ACHN (cell line): ENCODE data around the gene MFGE8.
"Not testable (repeated sequence)": the region's sequence is repeated elsewhere in the genome, so short reads cannot be mapped to it uniquely, and the experiment has no call there.

ENCODE experiments used
- DNase-seq: peaks from one replicate; pipeline ENCODE4 v3.0.0-alpha.2; 2015
- in situ Hi-C: cut with HindIII; loops from 2 replicates; pipeline ENCODE4 v1.10.0; 2017; ENCODE audit warnings: low sequenced_read_pairs, low pct_ligation_motif_present, low pct_unique_long_range_greater_than_20kb

The MFGE8 gene

GRCh38 chr15:88920892-88921435, 7.8 kb upstream of the MFGE8 start:
- in situ Hi-C loops = not testable (repeated sequence)
- peak; percentile 61 for DNase-seq

- in situ Hi-C loops = no loop called here
- peak; percentile 63 for DNase-seq
Observed at GRCh38 chr15:88920186-88920891, 7.2 kb upstream of the MFGE8 start.

DNA sequence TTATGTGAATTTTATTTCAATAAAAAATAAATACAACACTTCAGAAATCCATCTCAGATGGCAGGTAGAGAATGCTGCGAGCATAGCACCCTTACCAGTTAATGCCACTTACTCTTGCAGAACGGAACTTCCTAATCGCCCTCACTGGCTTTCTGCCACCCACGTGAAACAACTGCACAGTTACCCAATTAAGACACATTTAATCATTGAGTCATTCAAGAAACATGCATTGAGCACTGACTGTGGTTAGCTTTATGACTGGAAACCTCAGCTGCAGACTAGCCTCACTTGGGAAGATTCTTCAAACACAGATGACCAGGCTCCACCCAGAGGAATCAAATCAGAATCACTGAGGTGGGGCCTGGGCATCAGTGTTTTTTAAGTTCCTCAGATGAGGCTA, 5.6 kb upstream of the MFGE8 start:
- peak; percentile 94 for DNase-seq

GRCh38 chr15:88917760-88918159, 4.6 kb upstream of the MFGE8 start:
- in situ Hi-C loops = no loop called here
- no peak for DNase-seq

More for the DNA sequence above, 5.6 kb upstream of the MFGE8 start:
- in situ Hi-C loops = no loop called here

GRCh38 chr15:88915354-88915753, 2.2 kb upstream of the MFGE8 start:
- DNase-seq = no peak
- in situ Hi-C loops = no loop called here

GRCh38 chr15:88913850-88914169, 631 bp upstream of the MFGE8 start:
- no peak for DNase-seq
- in situ Hi-C loops = no loop called here

DNA sequence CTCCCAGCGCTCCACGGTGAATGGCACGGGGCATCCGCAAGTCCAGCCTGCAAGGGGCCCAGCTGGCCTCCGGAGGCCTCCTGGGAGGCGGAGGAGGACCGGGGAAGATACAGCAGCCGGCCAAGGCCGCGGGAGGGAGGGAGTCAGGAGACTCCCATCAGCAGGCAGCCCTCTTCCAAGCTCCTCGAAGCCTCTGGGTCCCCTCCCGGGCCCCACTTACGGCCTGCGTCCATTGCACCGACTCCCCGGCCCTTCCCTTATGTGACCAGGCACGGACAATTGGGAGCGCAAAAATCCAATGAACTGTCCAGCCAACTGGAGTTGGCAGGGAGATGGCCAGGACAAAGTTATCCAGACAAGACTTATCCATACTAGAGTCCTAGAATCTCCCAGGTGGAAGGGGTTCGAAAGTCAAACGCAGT, 668 bp downstream of the MFGE8 start:
- in situ Hi-C loops = no loop called here

GRCh38 chr15:88911766-88912118, 1.4 kb downstream of the MFGE8 start:
- in situ Hi-C loops = no loop called here
- DNase-seq = peak; percentile 10

More for the DNA sequence above, 668 bp downstream of the MFGE8 start:
- no peak for DNase-seq

DNA sequence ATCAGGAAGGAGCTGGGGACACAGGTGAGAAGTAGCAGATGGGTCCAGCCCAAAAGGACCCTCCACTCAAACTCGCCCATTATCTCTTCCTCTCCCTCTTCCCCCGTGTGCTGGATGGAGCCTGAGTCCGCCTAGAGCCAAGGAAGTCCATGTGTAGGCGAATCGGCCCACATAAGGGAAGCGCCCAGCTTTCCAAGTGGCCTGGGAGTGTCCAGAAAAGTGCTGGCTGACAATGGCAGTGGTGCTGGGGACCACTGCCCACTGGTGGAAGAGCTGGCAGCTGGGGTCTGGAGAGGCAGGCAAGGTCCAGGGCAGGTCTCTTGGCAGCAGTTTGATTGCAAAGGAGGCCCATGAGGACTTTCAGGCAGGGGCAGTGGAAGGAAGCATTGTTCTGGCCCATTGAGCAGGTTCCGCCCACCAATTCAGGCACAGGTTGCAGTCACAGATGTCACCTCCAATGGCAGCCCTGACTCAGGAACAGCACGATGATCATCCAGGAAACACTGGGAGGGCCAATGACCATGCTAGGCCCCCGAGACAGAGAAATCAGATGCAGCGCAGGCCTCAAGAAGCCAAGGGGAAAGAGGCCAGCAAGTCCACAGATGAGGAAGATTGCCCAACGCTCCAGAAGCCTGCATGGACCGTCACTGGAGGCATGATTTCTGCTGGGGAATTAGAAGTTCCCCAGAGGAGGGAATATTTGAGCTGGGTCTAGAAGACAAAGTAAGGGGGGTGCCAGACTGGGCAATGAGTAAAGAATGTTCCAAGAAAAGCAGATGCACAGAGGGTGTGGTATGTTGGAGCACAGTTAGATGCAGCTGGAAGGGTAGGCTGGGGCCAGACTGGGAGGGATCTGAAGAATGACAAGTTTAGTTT, 3.0 kb downstream of the MFGE8 start:
- no peak for DNase-seq

GRCh38 chr15:88908697-88909621, 4.2 kb downstream of the MFGE8 start:
- no peak for DNase-seq
- in situ Hi-C loops = no loop called here

More for the DNA sequence above, 3.0 kb downstream of the MFGE8 start:
- in situ Hi-C loops = no loop called here

GRCh38 chr15:88908123-88908522, 5.1 kb downstream of the MFGE8 start:
- no peak for DNase-seq
- in situ Hi-C loops = no loop called here

GRCh38 chr15:88907111-88907510, 6.1 kb downstream of the MFGE8 start:
- no peak for DNase-seq
- in situ Hi-C loops = no loop called here

DNA sequence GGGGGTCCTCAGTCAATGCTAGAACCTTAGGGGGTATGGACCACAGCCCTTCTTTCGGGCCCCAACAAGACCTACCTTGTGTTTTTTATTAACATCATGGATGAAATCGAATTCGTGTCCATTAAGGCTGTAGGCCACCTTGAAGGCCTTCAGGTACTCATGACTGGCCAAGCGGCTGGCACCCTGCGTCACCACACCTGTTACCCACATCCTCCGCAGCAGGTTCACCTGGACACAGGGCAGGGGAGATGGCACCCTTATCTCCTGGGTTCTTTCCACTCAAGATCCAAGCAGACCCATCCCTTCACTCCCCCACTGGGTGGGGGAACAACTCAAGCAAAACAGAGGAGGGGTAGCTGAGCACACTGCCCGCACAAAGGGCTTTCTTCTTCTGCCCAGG, 6.6 kb downstream of the MFGE8 start:
- in situ Hi-C loops = no loop called here
- DNase-seq = no peak

DNA sequence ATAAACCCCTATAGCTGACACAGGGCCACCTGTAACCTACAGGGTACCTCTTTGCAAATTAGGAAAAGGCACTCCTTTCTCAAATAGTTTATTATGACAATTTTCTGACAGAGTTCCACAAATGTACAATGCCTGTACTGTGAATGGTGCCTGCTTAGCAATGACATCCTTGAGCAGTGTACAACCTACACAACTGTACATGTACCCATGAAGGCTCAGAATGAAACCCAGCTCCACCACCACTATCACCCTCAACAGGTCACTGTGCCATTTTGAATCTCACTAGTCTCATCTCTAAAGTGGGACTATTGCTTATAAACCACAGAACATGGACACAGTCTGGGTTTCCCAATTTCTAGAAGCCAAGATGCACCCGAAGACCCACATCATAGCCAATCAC, 7.0 kb downstream of the MFGE8 start:
- in situ Hi-C loops = no loop called here
- DNase-seq = no peak

- DNase-seq = no peak
- in situ Hi-C loops = no loop called here
Observed at GRCh38 chr15:88905576-88905975, 7.6 kb downstream of the MFGE8 start.

DNA sequence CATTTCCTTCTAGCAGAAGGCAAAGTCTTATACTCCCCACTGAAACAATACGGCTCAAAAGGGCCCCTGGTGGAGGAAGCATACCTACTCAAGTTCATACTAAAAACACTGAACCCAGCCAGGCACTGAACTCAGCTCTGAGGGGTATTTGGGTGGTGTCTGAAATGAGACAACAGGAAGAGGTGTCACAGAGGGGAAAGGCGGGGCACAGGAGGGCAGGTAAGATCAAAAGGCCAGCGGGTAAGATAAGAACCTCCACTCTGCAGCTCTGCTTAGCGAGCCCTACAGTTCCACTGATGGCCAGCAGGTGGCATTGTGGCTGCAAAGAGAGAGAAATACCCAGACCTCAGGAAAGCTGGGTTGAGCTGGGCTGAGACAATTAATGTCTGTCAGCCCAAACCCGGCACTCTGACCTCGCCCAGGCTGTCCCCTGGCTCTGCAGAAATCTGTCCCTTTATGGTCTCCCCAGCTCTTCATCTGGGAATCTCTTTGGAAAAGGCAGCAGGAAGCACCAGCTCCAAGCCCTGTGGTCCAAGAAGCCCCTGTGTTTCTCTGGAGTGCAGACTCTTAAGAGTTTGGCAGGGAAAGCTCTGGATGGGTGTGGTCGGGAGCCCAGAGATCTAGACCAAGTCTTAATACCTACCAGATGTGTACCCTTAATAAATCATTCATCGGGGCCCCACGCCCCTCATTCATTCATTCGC, 8.4 kb downstream of the MFGE8 start:
- in situ Hi-C loops = no loop called here
- peak; percentile 67 for DNase-seq

DNA sequence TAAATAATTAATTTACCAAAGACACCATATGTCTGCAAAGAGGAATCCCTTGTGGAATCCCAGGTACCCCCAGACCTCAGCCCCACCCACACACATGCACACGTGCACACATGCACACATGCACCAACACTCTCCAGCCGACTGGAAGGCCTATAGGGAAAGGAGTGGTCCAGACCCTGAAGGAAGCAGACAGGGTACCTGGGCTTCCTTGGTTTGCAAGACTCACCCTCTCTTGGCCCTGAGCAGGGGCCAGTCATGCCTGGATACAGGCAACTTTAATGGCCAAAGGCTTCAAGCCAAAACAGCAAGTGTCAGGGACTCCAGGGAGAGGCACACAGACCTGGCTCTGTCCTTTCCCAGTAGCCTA, 8.9 kb downstream of the MFGE8 start:
- in situ Hi-C loops = no loop called here
- no peak for DNase-seq

DNA sequence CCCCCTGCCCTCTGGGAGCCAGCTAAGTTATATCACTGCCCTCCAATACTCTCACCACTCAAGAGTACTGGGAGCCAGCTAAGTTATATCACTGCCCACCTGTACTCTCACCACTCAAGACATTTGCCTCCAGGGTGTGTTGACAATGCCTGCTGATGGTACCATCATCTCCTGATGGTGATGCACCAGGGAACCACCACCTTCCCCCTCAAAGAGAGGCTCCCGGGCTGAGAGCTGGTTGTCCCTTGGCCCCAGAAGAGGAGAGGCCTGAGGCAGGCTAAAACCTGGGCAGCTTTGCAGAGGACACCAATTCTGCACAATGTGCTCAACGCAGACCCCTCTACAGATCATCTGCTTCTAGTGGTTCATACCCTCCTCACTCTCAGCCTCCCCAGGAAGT, 10.3 kb downstream of the MFGE8 start:
- no peak for DNase-seq
- in situ Hi-C loops = no loop called here
